ENCODE results near the gene TECTA. TPM values are rescaled to one million over a fixed set of nuclear protein-coding genes. Genes with fewer than 3 reads are reported as not detected.
"Not testable (repeated sequence)": the region's sequence is repeated elsewhere in the genome, so short reads cannot be mapped to it uniquely, and the experiment has no call there.

Gene TECTA
- total and polyA plus RNA-seq, 8 donors, result 0.18 to 0.73 (median 0.35) TPM

DNA sequence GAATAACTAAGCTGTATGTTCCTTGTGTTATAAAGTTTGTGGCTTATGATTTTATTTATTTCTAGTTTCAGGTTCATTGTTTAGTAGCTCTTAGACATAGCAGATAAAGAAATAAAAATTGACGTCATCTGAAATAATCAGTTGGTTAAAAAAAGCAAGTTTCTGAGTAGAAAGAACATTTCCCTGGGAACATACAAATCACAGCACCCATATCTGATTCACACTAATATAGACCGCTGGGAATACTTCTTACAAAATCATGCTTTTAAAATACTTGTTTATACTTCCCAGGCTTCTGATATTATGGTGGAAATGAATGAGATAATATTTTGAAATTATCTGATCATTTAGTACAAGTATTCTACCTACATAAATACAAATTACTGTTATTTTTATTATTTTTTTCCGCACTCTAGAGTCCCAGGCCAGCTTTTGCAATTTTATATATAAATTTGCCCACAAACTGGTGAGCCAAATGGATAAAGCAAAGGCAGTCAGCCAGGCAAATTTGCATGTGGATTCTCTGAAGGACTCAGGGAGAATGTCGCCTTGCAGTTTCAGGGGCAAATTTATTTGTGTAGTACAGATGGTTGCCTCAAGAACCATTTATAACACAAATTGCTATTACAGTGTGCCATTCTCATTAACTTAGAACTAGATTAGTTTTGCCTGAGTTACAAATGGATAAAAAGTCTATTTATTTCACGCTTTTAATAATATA lies 128.6 kb downstream of the TECTA start:
- no peaks in the 10 kb centered on the region for H3K9me3 ChIP-seq
- no peaks in the 10 kb centered on the region for H3K4me1 ChIP-seq
- FAIRE-seq (no peak), DNase-seq (no peak), ATAC-seq (no peak)
- WGBS, 2 donors, result 86 to 90% methylated on average over 5 of the region's 5 CpGs
- H3K4me3 ChIP-seq, result no peak overlapping the region
- TF ChIP-seq, protein P1, sequence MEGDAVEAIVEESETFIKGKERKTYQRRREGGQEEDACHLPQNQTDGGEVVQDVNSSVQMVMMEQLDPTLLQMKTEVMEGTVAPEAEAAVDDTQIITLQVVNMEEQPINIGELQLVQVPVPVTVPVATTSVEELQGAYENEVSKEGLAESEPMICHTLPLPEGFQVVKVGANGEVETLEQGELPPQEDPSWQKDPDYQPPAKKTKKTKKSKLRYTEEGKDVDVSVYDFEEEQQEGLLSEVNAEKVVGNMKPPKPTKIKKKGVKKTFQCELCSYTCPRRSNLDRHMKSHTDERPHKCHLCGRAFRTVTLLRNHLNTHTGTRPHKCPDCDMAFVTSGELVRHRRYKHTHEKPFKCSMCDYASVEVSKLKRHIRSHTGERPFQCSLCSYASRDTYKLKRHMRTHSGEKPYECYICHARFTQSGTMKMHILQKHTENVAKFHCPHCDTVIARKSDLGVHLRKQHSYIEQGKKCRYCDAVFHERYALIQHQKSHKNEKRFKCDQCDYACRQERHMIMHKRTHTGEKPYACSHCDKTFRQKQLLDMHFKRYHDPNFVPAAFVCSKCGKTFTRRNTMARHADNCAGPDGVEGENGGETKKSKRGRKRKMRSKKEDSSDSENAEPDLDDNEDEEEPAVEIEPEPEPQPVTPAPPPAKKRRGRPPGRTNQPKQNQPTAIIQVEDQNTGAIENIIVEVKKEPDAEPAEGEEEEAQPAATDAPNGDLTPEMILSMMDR (IDR thresholded peaks at IDR 0.05), result no peak
- H3K27ac ChIP-seq, result no peak overlapping the region
- no peaks in the 10 kb centered on the region for H3K27me3 ChIP-seq
- no peaks in the 10 kb centered on the region for H3K36me3 ChIP-seq
- intact Hi-C loops (cut with DNase I), result no loop called here

DNA sequence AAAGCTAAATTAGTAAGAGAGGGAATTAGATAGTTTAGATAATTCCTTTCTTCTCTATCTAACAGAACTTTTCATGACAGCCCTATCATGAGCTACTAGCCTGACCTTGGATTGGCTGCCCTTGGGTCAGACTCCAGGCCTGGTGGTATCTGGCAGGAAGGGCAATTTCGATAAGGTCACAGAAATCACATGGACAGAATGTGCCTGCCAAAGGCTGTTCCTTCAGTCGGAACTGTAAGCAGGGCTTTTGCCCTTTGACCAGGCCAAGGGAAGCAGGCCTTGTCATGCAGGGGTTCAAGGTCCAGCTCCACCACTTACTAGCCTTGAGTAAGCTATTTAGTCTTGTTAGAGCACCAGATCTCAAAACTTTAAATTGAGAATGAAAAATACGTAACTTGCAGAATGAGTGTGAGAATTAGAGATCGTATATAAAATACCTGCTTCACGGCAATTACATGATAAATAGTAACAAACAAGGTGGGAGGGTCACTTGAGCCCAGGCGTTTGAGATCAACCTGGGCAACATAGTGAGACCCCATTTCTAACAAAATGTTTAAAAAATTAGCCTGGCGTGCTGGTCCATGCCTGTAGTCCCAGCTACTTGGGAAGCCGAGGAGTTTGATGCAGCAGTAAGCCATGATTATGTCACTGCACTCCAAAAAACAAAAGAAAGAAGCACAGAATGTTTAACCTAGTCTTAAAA lies 130.7 kb downstream of the TECTA start:
- 72% methylated on average over 8 of the region's 8 CpGs for WGBS, 2 donors
- Histone ChIP-seq H3K4me1 (no peaks in the 10 kb centered on the region), H3K9me3 (no peaks in the 10 kb centered on the region), H3K36me3 (no peaks in the 10 kb centered on the region), H3K27ac (no peak overlapping the region), H3K27me3 (no peaks in the 10 kb centered on the region), H3K4me3 (no peak overlapping the region)
- FAIRE-seq, result no peak
- TF ChIP-seq, protein P1 (IDR thresholded peaks at IDR 0.05), result no peak
- peak in 3 of 4 donors; percentile 37 to 61 (median 40) for ATAC-seq
- intact Hi-C loops (cut with DNase I), result no loop called here
- peak in 1 of 6 donors; percentile 7 for DNase-seq

DNA sequence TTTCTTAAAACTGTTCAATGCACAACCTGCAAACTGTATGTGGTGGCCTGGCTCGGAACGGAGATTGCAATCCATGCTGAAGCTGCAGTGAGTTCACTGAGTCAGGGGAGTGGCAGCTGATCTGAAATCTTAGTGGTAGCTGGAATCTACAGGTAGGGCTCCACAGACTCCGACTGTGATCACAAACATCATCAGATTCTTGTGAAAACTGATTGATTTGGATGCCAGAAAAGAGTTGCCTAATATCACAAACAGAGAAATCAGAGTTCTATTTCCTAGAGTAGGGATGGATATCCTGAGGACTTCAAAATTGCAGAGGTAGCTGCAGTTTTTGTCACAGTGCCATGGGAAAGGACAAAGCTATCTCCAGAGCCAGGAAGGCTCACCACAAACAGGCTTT lies 134.0 kb downstream of the TECTA start:
- H3K9me3 ChIP-seq, result no peaks in the 10 kb centered on the region
- H3K4me3 ChIP-seq, result no peak overlapping the region
- ATAC-seq (no peak), FAIRE-seq (no peak), DNase-seq (no peak)
- no peaks in the 10 kb centered on the region for H3K27me3 ChIP-seq
- TF ChIP-seq, protein P1 (IDR thresholded peaks at IDR 0.05), result no peak
- H3K4me1 ChIP-seq, result no peaks in the 10 kb centered on the region
- no peaks in the 10 kb centered on the region for H3K36me3 ChIP-seq
- intact Hi-C loops (cut with DNase I), result no loop called here
- H3K27ac ChIP-seq, result no peak overlapping the region
- WGBS, 2 donors, result 56 to 60% methylated on average over 3 of the region's 3 CpGs

DNA sequence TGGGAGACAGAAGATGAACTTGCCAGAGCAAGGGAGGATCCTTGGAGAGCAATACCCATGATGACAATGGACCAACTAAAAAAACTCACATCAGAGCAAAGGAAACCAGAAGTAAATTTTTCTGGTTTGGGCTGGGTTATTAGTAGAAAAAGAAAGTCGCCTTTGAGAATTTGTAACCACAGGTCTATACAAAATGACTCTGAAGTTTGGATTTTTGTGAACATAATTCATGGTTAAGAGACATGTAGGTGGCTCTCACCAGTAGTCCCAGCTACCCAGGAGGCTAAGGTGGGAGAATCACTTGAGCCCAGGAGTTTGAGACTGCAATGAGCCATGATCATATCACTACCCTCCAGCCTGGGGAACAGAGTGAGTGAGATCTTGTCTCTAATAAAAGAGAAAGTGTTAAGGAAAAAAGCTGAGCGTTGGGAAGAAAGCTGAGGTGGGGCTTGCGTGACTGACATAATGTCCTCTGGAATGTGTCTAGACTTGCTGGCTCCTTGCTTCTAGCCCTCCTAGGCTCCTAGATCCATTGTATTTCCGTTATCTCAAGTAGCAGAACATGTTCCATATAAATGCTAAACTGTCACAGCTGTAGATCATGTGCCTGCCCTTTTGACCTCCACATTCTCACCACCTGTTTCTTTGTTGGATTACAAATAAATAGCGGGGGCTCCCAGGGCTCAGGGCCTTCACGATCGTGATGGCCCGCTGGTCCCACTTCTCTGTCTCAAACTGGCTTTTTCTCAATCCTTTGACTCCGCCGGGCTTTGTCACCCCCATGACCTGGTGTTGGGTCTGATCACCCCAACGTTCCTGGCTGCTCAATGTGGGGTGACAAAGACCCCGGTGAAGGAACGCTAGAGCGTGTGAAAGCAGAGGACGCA lies 135.3 kb downstream of the TECTA start:
- no peak for DNase-seq
- intact Hi-C loops (cut with DNase I), result no loop called here
- no peaks in the 10 kb centered on the region for H3K4me1 ChIP-seq
- no peak overlapping the region for H3K27ac ChIP-seq
- FAIRE-seq, result no peak
- ATAC-seq, result no peak
- H3K4me3 ChIP-seq, result no peak overlapping the region
- H3K27me3 ChIP-seq, result no peaks in the 10 kb centered on the region
- no peaks in the 10 kb centered on the region for H3K36me3 ChIP-seq
- WGBS, 2 donors, result 59 to 60% methylated on average over 15 of the region's 15 CpGs
- no peaks in the 10 kb centered on the region for H3K9me3 ChIP-seq
- TF ChIP-seq, protein P1 (IDR thresholded peaks at IDR 0.05), result no peak

DNA sequence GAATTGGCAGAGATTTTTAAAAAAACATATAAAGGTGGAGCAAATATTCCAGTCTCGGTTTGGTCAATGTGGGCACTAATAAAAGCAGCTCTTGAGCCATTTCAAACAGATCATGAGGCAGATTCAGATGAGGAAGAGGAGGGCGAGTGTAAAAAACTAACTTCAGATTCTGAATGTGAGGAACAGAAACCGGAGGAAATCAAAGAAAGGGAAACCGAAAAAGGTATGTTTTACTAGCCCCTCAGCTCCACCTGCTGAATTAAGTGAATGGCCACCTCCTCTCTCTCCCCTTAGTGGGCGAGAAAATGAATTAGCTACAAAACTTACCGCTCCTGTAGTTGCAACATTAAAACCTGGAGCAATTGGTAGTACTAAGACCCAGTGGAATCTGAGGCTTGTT lies 136.2 kb downstream of the TECTA start:
- peak overlapping the region in 3 of 4 donors; percentile 36 to 53 (median 44) for H3K27ac ChIP-seq
- DNase-seq; H3K27me3 ChIP-seq; H3K4me3 ChIP-seq; ATAC-seq; H3K9me3 ChIP-seq; H3K36me3 ChIP-seq; FAIRE-seq; H3K4me1 ChIP-seq; intact Hi-C loops (cut with DNase I): not testable (repeated sequence)
- 68 to 73% methylated on average over 6 of the region's 6 CpGs for WGBS, 2 donors

Data from pancreas (tissue), 10 donors.